Bronchial epithelial cell (primary cell): Measurements from ENCODE around the gene CDC42EP3. TPM values are rescaled to one million over a fixed set of nuclear protein-coding genes. Genes with fewer than 3 reads are reported as not detected.

Experiments
- DNase-seq: peaks from one replicate; pipeline ENCODE4 v3.0.0-alpha.2; 2010; ENCODE audit warnings: low read depth
- FAIRE-seq: peaks from 2 replicates; lab custom pipeline; 2011; peaks lifted over from hg19 to GRCh38; lab: Jason Lieb, UNC
- H3K27me3 ChIP-seq: 2 replicates; pipeline ENCODE4 v1.5.1; 2011; ENCODE audit warnings: low read length; ENCODE audit not compliant: control insufficient read depth, insufficient read depth
- H3K36me3 ChIP-seq: 2 replicates; pipeline ENCODE4 v1.5.1; 2011; ENCODE audit warnings: low read length; ENCODE audit not compliant: control insufficient read depth, insufficient read depth
- H3K4me3 ChIP-seq: 2 replicates; pipeline ENCODE4 v1.5.1; 2011; ENCODE audit warnings: mild to moderate bottlenecking, low read depth, low read length, control low read depth
- total RNA-seq: library from RNA; depleted of rRNA; stranded (reverse); fragments of >200 nt; gene quantifications from 2 replicates; pipeline ENCODE4 v1.2.1, GENCODE V29; 2014
- TF ChIP-seq, protein P1 (sequence below): IDR thresholded peaks from 2 replicates; pipeline ENCODE4 v1.5.1; 2011; ENCODE audit warnings: mild to moderate bottlenecking, moderate library complexity, low read length, control low read depth, inconsistent platforms; ENCODE audit not compliant: insufficient read depth, severe bottlenecking

Gene CDC42EP3
- total RNA-seq, 1 donor from 2014 or later = 10.5 TPM

DNA sequence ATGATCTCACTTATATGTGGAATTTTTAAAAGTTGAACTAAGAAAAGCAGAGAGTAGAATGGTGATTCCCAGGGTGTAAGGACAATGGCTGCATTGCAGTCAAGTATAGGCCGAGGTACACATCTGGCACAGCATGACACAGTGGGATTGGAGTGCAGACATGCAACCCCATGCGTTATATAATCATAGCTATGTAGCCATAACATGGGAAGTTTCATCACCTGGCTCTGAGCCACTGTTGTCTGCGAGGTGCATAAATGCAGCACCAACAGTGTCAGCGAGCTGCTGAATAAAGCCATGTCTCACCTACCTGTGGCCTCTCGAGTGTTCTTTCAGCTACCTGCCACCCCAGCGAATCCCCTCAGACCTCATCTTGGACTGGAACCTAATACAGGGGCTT, 61.7 kb downstream of the CDC42EP3 start:
- DNase-seq = no peak
- TF ChIP-seq, protein P1, sequence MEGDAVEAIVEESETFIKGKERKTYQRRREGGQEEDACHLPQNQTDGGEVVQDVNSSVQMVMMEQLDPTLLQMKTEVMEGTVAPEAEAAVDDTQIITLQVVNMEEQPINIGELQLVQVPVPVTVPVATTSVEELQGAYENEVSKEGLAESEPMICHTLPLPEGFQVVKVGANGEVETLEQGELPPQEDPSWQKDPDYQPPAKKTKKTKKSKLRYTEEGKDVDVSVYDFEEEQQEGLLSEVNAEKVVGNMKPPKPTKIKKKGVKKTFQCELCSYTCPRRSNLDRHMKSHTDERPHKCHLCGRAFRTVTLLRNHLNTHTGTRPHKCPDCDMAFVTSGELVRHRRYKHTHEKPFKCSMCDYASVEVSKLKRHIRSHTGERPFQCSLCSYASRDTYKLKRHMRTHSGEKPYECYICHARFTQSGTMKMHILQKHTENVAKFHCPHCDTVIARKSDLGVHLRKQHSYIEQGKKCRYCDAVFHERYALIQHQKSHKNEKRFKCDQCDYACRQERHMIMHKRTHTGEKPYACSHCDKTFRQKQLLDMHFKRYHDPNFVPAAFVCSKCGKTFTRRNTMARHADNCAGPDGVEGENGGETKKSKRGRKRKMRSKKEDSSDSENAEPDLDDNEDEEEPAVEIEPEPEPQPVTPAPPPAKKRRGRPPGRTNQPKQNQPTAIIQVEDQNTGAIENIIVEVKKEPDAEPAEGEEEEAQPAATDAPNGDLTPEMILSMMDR = no peak
- Histone ChIP-seq H3K4me3 (no peak overlapping the region), H3K27me3 (no peaks in the 10 kb centered on the region), H3K36me3 (no peaks in the 10 kb centered on the region)
- FAIRE-seq = no peak

DNA sequence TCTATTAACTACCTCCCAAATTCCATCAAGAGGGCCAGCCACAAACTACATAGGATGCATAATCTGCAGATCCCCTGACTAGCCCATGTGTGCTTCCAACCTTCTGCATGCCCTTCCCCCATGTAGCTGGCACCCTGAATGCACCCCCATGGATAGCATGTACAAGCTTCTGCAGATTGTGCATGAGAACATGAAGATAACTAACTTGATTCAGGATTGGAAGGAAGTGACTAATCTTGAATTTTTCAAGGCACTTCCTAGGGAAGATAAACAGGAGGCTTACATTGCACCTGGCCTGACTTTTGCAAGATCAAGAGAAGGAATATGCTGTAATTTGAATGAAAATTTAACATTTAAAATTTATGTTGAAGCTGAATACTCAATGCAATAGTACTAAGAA, 66.7 kb downstream of the CDC42EP3 start:
- peak; percentile 60 for DNase-seq
- TF ChIP-seq, protein P1 = no peak
- H3K36me3 ChIP-seq = no peaks in the 10 kb centered on the region
- no peak for FAIRE-seq
- no peak overlapping the region for H3K4me3 ChIP-seq
- H3K27me3 ChIP-seq = no peaks in the 10 kb centered on the region

DNA sequence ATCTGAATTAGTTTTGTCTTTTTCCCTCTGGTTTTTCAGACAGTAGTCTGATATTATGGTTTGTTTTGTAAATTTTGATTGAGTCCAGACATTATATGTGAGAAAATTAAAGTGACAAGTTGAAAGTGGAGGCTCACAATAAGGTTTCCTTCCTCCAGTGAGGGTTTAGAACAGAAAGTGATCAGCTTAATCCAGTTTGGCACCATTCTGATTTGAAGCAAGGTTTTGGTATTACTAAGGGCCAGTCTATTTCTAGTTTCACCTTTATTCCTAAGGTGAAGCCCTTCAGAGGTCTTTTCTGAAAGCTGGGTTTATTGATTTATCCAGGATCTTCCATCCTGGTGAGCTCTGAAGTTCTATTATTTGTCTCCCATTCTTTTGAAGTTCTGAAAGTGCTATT, 68.7 kb downstream of the CDC42EP3 start:
- Histone ChIP-seq H3K27me3 (no peaks in the 10 kb centered on the region), H3K36me3 (no peaks in the 10 kb centered on the region), H3K4me3 (no peak overlapping the region)
- FAIRE-seq (no peak), DNase-seq (no peak)
- TF ChIP-seq, protein P1 = no peak

DNA sequence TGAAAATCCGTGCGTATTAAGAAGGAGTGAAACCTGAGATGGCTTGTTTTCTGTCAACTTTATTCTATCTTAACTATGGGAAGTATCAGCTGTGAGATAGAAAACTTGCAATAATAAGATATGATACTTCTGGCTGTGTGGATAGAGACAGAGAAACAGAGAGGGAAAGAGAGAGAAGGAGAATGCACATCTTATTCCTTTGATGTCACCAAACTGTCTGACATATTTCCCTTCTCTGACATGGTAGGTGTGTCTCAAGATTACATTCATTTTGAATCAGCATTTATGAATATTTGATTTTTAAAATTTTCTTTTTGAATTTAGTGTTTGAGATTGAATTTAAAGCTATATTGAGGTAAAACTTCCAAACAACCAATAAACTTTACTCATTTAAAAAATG, 69.4 kb downstream of the CDC42EP3 start:
- Histone ChIP-seq H3K27me3 (no peaks in the 10 kb centered on the region), H3K4me3 (no peak overlapping the region), H3K36me3 (no peaks in the 10 kb centered on the region)
- TF ChIP-seq, protein P1 = no peak
- no peak for DNase-seq
- FAIRE-seq = no peak

DNA sequence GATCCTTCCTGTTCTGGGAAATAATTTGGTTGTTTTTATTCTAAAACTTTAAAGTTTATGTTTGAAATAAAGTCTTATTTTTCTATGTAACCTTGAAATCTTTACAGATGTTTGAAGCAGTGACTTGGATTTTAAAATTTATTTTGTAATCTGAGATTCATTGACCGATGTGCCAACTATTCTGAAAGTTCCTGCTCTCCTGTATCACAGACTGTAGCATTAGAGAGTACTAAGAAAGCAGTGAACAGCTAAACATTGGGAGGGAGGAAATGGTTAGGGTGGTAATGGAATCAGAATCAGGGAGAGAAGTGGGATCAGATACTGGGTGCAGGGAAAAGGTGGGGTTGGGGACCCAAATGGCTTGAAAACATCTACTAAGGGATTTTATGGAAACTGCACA, 69.9 kb downstream of the CDC42EP3 start:
- FAIRE-seq (no peak), DNase-seq (no peak)
- Histone ChIP-seq H3K36me3 (no peaks in the 10 kb centered on the region), H3K4me3 (no peak overlapping the region), H3K27me3 (no peaks in the 10 kb centered on the region)
- TF ChIP-seq, protein P1 = no peak

DNA sequence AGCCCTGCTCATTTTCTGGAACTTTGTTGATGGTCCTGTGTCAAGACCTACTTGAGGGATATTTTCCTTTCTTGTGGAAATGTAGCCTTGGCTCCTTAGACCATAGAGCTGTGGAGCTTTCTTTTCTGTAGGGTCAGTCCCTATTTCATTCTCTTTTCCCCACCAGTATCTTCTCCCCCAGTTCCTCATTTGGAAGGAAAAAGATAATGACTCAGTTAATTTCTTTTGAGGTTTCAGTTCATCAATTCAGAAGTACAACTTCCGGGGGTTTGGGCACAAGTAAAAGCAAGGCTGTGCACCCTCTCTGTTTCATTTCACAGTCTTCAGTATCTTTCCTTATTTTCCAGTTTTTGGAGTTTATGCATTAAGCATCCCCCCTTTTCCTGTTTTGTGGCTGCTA, 70.7 kb downstream of the CDC42EP3 start:
- no peak overlapping the region for H3K4me3 ChIP-seq
- no peak for FAIRE-seq
- TF ChIP-seq, protein P1 = no peak
- no peaks in the 10 kb centered on the region for H3K27me3 ChIP-seq
- no peak for DNase-seq
- no peaks in the 10 kb centered on the region for H3K36me3 ChIP-seq
